HG02588 (cell line): Measurements from ENCODE around the gene TXNDC16.
"Not testable (repeated sequence)": the region's sequence is repeated elsewhere in the genome, so short reads cannot be mapped to it uniquely, and the experiment has no call there.

ENCODE experiments used
- ATAC-seq: cut with Tn5 transposase; IDR thresholded peaks from one replicate; pipeline ENCODE4 v1.9.1; 2021; ENCODE audit warnings: mild to moderate bottlenecking, moderate library complexity; ENCODE audit not compliant: unreplicated experiment

The TXNDC16 gene

GRCh38 chr14:52545584-52546317, 6.6 kb downstream of the TXNDC16 start:
- no peak for ATAC-seq

- ATAC-seq: no peak
Observed at GRCh38 chr14:52538623-52539022, 13.7 kb downstream of the TXNDC16 start.

GRCh38 chr14:52536269-52536668, 16.0 kb downstream of the TXNDC16 start:
- no peak for ATAC-seq

GRCh38 chr14:52531481-52531880, 20.8 kb downstream of the TXNDC16 start:
- no peak for ATAC-seq

- ATAC-seq: no peak
Observed at GRCh38 chr14:52527052-52527451, 25.3 kb downstream of the TXNDC16 start.

GRCh38 chr14:52522581-52523345, 29.5 kb downstream of the TXNDC16 start:
- ATAC-seq: no peak

- ATAC-seq: no peak
Observed at GRCh38 chr14:52522033-52522432, 30.3 kb downstream of the TXNDC16 start.

- ATAC-seq: no peak
Observed at GRCh38 chr14:52514046-52514811, 38.1 kb downstream of the TXNDC16 start.

- no peak for ATAC-seq
Observed at GRCh38 chr14:52513249-52513648, 39.1 kb downstream of the TXNDC16 start.

- ATAC-seq: no peak
Observed at GRCh38 chr14:52494444-52494843, 57.9 kb downstream of the TXNDC16 start.

- no peak for ATAC-seq
Observed at GRCh38 chr14:52485350-52485960, 66.8 kb downstream of the TXNDC16 start.

- no peak for ATAC-seq
Observed at GRCh38 chr14:52481864-52482263, 70.4 kb downstream of the TXNDC16 start.

- no peak for ATAC-seq
Observed at GRCh38 chr14:52473557-52473956, 78.7 kb downstream of the TXNDC16 start.

GRCh38 chr14:52472728-52473127, 79.6 kb downstream of the TXNDC16 start:
- no peak for ATAC-seq

GRCh38 chr14:52472251-52472650, 80.1 kb downstream of the TXNDC16 start:
- ATAC-seq: not testable (repeated sequence)

GRCh38 chr14:52467515-52468266, 84.6 kb downstream of the TXNDC16 start:
- no peak for ATAC-seq

- ATAC-seq: no peak
Observed at GRCh38 chr14:52464175-52464574, 88.1 kb downstream of the TXNDC16 start.

- ATAC-seq: no peak
Observed at GRCh38 chr14:52463375-52463774, 88.9 kb downstream of the TXNDC16 start.

- ATAC-seq: no peak
Observed at GRCh38 chr14:52461721-52462120, 90.6 kb downstream of the TXNDC16 start.

- no peak for ATAC-seq
Observed at GRCh38 chr14:52458721-52459085, 93.6 kb downstream of the TXNDC16 start.
